ENCODE results near the gene SEC62. TPM values are rescaled to one million over a fixed set of nuclear protein-coding genes. Genes with fewer than 3 reads are reported as not detected.

The SEC62 gene
- total and polyA plus RNA-seq, 9 of the 15 experiments (the other 6 are each of a cell fraction or from before 2014, with no cell fraction given): 34.5 to 152 (median 51.8) TPM

GRCh38 chr3:170038434-170039110 is 72.0 kb downstream of the SEC62 start (continued):
- 0 out of 2 replicates have a peak, but pooled peaks have one; percentile 26 for TF ChIP-seq MBD1 (CRISPR knock-in tag; IDR thresholded peaks at IDR 0.05)
- TF ChIP-seq NRF1 (conservative IDR thresholded peaks at IDR 0.05 in 1 of 2, IDR thresholded peaks at IDR 0.05 in 1 of 2): peak; percentile 64 to 70
- no peak for TF ChIP-seq ZNF668 (CRISPR knock-in tag; IDR thresholded peaks at IDR 0.05)
- TF ChIP-seq ZNF561 (CRISPR knock-in tag; conservative IDR thresholded peaks at IDR 0.05): no peak
- no peak for TF ChIP-seq GATAD2B (IDR thresholded peaks at IDR 0.05; ENCODE audit: borderline replicate concordance)
- TF ChIP-seq ZBTB49 (CRISPR knock-in tag; IDR thresholded peaks at IDR 0.05; ENCODE audit: borderline replicate concordance): no peak
